GM12873 (cell line): Measurements from ENCODE around the gene TNNI3K.

Source experiments
- CTCF ChIP-seq: IDR thresholded peaks from 2 replicates; pipeline ENCODE4 v1.5.1; 2012; ENCODE audit warnings: low read depth, mild to moderate bottlenecking, moderate library complexity, low read length, control low read depth; ENCODE audit not compliant: insufficient read depth; ENCODE audit errors: missing control alignments

The TNNI3K gene

DNA sequence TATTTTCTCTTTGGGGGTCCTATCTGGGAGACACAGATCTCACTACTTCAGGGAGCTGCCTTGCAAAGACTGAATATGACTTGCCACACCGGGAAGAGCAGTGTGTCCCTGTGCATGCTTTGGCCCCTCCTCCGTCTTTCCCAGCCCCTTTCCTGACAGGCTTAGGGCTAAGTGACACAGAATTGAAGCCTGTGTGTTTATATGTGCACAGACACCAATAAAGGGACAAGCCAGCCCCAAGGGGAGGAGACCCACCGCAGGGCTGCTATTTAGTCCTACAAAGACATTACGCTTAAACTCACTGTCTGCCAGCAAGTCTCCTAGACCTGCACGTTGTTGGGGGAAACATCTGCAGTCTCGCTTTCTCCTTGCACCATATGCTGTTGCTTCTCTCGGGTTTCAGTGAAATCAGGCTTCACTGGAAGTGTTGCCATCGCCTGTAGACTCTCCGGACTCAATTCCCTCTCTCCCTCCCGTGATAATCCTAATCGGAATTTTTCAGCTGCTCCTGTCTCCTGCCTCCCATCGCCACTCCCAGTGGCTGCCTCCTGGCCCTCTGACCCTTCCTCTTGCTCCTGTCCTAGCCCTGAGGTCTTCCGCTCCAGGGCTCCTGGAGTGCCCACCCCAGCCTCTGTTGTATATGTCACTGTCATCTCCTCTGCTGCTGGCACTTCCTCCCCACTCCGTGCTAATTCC lies 335.8 kb downstream of the TNNI3K start:
- TF ChIP-seq CTCF, result no peak

DNA sequence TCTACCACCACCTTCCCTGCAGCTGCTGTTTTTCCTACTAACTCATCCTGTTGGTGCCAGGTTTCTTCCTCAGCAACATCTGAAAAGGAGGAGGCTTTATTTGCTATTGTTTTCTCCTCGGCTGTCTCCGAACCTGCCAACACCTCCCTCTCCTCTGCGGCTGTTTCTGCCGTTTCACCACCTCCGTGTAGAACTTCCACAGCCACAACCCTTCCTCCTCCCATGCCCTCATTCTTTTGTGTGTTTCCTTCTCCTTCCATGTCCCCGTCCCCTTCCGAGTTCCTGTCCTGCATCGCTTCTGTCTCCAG lies 336.3 kb downstream of the TNNI3K start:
- TF ChIP-seq CTCF, result no peak

- TF ChIP-seq CTCF, result no peak
Observed at GRCh38 chr1:74571891-74572290, 336.7 kb downstream of the TNNI3K start.

- TF ChIP-seq CTCF, result no peak
Observed at GRCh38 chr1:74578101-74578500, 342.9 kb downstream of the TNNI3K start.

DNA sequence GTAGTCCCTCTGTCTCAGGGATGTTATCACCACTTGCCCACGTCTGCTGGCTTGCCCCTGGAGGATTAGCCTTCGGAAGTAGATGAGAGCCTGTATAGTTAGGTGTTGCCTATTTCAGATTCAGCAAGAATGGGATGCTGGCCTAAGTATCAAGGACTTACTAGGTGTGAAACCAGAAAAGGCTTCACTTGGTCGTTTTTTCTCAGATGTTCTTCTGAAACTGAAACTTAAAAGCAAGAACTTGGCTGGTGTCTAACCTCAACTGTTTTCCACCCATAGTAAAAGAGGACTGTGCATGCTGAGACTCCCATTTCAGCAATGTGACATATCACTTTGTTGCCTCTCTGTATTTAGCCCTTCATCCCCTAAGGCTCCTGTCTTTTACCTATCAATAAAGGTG lies 344.2 kb downstream of the TNNI3K start:
- no peak for TF ChIP-seq CTCF

DNA sequence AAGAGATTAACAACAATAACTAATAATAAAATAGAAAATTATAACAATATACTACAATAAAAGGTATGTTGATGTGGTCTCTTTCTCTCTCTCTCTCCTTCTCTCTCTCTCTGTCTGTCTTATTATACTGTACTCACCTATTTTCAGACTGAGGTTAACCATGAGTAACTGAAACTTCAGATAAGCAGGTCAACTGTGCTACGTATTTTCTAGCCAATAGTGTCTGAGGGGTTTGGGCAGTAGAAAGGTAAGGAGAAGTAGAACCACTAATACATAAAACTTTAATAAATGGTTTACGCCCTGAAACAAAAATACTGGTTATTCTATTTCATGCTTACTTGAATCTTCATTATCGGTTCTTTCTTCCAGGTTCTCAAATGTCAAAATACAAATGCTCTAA lies 348.2 kb downstream of the TNNI3K start:
- TF ChIP-seq CTCF, result no peak

GRCh38 chr1:74584185-74584584 lies 349.0 kb downstream of the TNNI3K start:
- TF ChIP-seq CTCF, result no peak
